Measurements from ENCODE around the gene PDLIM5.

GRCh38 chr4:94454405-94454804, 2.7 kb downstream of the PDLIM5 start:
- TF ChIP-seq POLR2AphosphoS5 (IDR thresholded peaks at IDR 0.05), result no peak
- TF ChIP-seq CTCF (IDR thresholded peaks at IDR 0.05), result no peak
- TF ChIP-seq POLR2A (IDR thresholded peaks at IDR 0.05), result no peak

All from prostate gland (tissue), 2 donors.